HG03571 (cell line): ENCODE data around the gene GCLM.
A peak's percentile ranks its signal among the peaks of the same experiment; 100 is the strongest.
"Not testable (repeated sequence)": the region's sequence is repeated elsewhere in the genome, so short reads cannot be mapped to it uniquely, and the experiment has no call there.

Source experiments
- ATAC-seq: cut with Tn5 transposase; IDR thresholded peaks from one replicate; pipeline ENCODE4 v1.9.1; 2021; ENCODE audit not compliant: unreplicated experiment

The GCLM gene

DNA sequence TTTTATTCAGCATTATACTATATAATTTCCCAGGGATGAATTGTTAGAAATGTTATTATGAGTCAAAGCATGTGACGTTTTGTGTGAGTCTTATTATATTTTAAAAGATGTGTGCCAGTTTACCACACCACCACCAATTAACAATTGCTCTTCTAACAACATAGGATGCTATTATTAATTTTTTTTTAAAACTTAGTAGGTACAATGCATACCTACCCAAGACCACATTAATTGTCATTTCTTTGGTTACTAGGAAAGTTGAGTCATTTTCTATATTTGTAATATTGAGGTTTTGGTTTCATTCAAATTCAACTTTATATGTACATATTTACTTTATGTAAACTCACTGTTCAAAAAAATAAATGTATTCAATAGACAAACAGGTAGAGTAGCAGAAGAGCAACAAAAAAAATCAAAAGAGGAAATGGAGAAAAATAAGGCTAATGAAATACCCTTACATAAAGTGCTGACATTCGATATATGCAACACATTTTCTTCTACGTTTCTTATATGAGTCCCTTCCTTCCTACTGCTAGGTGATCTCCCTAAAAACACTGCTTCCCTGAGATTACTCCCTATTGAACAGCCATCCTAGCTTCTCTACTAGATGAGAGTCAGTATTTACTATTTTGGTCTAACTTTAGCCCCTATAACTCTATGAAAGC is 9.6 kb downstream of the GCLM start:
- no peak for ATAC-seq

DNA sequence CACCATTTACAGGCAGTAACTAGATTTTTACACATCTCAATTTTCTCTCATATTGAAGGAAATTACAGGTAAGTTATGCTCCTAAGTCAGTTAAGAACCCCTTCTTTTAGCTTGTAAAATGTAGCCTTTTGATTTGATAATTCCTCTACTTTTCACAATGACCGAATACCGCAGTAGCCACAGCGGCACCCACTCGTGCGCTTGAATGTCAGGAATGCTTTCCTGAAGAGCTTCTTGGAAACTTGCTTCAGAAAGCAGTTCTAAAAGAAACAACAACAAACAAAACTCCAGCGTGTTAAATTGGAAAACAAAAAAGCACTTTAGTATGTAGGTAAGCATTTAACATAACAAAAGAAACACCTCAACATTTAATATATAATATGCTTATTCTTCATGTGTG is 20.3 kb downstream of the GCLM start:
- ATAC-seq, result no peak

DNA sequence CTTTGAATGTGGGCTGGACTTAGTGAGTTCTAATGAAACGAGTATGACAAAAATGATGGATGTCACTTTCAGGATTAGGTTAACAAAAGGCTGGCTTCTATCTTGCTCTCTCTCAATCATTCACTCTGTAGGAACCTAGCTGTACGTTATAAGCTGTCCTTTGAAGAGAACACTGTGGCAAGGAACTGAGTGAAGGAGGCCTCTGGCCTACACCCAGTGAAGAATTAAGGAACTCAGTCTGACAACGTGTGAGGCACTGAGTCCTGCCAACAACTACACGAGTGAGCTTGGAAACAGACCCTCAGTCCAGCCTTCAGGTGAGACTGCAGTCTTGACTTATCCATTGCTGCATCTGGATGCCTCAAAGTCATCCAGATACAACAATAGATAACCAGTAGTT is 27.0 kb downstream of the GCLM start:
- ATAC-seq, result no peak

DNA sequence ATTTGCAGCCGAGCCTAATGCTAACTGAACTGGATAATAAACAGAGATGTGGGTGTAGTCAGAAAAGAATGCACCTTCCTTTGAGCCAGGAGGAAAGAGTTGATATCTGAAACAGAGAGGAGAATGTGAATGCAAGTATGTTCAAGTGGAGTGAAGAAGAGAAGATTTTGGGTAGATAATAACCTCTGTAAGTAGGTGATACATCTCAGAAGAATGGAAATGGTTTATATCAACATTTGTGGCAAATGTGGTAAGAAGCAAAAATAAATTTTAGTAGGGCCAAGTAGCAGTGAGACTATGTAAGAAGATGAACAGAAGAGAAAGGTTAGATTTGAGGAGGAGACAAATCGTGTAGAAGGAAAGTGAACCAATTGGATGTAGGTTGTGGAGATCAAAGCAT is 28.5 kb downstream of the GCLM start:
- ATAC-seq, result no peak

DNA sequence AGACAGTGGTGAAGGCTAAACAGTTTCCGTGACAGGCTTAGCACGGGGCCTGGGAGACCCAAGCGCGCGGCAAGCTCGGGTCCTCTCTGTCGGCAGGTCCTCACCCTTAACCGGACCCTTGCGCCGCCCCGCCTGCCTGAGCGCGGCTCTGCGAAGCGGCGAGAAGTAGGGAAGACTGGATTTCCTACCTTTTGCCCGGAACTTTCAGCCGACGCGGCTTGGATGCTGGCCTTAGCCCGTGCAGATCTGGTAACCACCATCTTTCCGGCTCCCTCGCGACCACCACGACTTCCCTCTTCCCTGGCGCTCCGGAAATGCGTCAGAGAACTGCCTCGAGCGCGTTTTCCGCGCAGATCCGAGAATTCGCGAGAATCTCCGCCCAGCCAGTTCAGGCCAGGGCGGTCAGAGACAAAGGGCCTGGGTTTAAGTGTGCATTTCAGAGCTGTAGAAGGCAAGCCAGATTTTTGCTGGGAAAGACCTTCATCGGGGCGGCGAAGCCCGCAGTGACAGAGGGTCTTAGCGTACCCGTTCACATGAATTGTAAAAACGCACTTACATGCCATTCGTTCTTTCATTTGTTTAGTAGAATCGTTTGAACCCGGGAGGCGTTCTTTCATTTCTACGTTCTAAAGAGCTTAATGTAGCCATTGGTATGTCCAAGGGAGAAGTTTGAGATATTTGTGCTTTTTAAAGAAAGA is 30.2 kb downstream of the GCLM start, which contains the start of gene DNTTIP2:
TSS of gene DNTTIP2 (minus strand) at position 318 of the 698 bp plus-strand sequence. CDS start at position 260, 58 bp downstream.
- ATAC-seq, result peak; percentile 96

DNA sequence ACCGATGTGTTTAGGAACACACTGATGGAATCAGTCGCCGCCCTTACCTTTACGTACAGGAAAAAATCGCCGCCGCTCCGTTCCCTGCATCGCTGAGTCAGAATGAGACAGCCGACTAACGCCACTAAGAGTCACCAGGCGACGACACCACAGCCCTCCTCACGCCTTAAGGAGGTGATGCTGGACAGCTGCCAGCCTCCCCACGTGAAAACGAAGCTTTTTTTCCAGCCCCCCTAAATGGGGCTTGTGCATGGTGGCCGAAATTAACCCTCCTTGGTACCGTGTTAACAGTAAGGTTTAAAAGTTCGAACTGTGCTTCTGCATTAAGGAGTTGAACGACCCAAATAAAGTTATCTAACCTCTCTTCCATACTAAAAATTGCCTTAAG is 30.7 kb downstream of the GCLM start:
- ATAC-seq, result peak; percentile 56

DNA sequence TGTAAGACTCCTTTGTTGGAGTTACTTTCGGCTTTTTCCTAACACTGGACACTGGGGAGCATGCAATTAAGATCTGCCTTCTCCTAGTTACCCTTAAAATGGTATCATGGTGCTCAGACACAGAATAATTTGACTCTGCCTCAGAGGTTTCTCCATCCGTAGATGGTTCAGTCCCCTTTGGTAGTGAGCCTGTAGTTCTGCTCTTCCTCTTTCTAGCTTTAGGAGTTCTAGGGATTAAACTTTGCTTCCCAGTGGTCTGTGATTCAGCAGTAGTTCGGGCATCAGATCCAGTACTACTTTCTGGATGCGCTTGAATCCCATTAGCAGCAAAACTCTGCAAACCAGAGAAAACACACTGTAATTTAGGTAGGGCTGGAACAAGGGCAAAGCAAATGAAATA is 31.7 kb downstream of the GCLM start:
- ATAC-seq, result no peak

DNA sequence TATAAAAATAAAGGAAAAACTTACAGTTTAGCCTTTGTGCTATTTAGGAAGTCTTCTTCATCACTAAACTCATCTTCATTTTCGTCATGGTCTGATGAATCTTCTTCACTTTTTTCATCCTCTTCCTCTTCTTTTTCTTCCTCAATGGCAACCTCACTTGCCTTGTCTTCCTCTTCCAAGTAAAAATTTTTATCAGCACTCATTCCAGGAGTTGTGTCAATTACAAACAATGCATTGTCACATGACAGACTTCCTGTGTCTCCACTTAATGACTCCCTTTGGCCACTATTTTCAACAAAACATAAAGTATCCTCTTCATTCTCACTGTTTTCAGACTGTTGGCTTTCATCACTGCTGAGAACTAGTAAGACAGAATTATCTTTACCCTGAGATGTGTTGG is 33.0 kb downstream of the GCLM start:
- no peak for ATAC-seq

DNA sequence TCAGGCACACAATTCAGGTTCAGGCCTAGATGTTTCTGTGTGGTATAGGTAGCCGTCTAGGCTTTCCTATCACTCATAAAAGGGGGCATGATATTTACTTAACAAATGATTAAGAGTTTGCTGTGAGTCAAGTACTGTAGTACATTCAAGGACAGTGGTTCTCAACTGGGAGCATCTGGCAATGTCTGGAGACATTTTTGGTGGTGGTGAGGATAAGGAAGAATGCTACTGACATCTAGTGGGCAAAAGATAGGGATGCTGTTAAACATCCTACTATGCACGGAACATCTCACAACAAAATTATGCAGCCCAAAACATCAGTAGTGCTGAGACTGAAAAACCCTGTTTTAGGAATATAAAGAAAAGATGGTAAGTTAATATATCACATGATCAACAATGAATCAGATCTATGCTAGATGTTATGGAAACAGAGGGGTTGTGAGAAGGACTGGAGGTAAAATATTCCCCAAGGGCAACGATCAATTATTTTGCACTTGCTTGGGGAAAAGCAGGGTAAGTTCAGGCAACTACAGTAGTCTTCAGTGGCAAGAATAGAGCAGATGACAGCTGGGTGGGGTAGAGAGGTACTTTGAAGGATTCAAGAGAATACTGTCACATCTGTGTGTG is 35.1 kb downstream of the GCLM start:
- no peak for ATAC-seq

DNA sequence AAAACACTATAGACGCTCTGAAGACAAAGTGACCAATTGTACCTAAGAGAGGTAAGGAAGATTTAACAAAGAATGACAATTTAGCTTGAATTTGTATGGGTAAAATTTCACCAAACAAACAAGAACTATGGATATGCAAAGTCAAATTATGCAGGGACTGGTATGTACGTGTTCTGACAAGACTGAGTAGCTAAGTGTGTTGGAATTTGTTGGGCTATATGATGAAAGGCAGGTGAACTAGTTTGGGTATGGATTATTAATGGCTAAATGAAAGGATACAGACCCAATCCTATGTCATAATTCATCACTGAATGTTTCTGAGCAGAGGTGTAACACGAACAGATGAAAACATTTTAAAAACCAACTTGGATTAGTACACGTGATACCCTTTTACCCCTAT is 37.9 kb downstream of the GCLM start:
- ATAC-seq, result no peak

DNA sequence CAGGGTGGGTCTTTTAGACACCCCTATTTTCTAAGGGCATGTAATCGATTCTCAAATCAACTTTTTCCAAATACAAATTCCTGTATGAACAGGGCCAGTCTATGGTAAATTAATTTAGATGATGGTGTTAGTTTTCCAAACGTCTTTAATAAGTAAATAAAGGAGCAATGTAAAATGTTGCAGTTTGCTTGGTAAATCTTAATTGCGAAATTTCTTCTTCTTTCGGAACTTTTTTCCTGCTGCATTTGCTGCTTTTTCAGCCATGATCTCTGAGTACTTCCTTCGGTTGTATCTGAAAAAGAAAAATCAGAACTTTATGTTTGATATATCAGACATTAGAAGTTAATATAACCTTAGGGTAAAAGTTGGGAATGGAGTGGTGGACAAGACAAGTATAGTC is 39.6 kb downstream of the GCLM start:
- ATAC-seq, result no peak

DNA sequence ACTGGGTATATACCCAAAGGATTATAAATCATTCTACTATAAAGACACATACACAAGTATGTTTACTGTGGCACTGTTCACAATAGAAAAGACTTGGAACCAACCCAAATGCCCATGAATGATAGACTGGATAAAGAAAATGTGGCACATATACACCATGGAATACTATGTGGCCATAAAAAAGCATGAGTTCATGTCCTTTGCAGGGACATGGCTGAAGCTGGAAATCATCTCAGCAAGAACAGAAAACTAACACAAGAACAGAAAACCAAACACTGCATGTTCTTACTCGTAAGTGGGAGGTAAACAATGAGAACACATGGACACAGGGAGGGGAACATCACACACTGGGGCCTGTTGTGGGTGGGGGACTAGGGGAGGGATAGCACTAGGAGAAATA is 40.7 kb downstream of the GCLM start:
- ATAC-seq, result not testable (repeated sequence)

DNA sequence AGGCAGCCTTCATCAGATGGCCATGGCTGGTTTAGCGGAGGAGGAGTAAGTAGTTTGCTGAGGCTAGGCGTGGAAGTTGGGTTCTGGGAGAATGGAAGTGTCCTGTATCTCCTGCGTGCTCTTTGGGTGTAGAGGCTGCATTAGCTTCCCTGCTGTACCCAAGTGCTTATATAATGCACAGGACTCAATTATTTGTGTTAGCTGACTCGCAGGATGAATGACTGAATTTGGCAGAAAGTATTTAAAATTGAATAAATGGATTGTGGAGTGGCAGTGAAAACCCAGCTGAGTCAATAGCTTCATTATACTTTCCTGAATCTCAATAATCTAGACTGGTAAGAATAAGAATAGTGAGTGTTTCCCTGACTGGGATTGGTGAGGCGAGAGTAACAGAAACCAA is 44.0 kb downstream of the GCLM start:
- ATAC-seq, result no peak

DNA sequence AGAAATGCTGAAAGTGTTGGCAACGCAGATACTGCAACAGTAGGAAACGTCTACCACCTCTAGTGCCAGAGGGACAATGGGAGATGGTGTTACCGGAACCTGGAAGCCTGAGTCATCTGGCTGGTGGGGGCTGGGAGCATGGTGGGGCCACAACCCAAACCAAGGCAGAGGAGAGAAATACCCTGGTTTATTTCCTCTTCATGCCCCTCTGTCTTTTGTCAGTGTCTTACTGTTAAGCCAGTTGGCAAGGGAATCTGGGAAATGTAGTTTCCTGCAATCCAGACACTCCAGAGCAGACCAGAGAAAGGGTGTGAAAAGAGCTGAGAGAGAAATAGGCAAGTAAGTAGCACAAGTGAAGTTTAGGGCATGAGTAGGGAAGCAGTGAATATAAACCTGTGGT is 45.1 kb downstream of the GCLM start:
- ATAC-seq, result no peak

DNA sequence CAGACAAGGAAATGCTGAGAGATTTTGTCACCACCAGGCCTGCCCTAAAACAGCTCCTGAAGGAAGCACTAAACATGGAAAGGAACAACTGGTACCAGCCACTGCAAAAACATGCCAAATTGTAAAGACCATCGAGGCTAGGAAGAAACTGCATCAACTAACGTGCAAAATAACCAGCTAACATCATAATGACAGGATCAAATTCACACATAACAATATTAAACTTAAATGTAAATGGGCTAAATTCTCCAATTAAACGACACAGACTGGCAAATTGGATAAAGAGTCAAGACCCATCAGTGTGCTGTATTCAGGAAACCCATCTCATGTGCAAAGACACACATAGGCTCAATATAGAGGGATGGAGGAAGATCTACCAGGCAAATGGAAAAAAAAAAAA is 51.6 kb downstream of the GCLM start:
- not testable (repeated sequence) for ATAC-seq

DNA sequence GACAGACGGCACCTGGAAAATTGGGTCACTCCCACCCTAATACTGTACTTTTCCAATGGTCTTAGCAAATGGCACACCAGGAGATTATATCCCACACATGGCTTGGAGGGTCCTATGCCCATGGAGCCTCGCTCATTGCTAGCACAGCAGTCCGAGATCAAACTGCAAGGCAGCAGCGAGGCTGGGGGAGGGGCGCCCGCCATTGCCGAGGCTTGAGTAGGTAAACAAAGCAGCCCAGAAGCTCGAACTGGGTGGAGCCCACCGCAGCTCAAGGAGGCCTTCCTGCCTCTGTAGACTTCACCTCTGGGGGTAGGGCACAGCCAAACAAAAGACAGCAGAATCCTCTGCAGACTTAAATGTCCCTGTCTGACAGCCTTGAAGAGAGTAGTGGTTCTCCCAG is 53.2 kb downstream of the GCLM start:
- ATAC-seq, result not testable (repeated sequence)

DNA sequence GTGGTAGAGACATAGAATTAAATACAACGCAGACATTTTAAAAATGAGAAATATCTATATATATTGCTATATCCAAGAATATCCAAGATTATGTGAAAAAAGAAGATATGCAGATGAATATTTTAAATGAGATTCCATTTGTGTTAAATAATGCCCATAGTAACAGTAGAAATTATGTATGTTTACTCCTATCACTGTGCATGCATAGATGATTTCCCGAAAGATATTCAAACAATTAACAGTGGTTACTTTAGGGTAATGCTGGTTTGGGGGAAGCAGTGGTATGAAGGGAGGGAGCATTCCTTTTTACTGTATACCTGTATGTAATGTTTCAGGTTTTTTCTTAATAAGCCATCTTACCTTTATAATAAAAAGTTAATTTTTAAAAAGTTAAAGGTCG is 55.3 kb downstream of the GCLM start:
- ATAC-seq, result no peak

DNA sequence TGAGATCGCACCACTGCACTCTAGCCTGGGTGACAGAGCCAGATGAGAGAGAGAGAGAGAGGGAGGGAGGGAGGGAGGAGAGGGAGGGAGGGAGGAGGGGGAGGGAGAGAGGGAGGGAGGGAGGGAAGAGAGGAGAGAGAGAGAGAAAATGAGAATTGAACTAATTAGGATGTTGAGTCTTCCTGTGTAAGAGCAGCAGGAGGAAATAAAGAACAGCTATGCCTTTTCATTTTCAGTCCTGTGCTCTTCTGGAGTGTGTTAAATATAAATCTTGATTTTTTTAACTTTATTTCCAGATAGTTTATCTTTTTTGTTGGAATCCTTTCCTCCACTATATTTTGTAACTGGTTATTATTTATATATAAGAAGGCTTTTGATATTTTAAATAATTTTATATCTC is 57.4 kb downstream of the GCLM start:
- ATAC-seq, result no peak

DNA sequence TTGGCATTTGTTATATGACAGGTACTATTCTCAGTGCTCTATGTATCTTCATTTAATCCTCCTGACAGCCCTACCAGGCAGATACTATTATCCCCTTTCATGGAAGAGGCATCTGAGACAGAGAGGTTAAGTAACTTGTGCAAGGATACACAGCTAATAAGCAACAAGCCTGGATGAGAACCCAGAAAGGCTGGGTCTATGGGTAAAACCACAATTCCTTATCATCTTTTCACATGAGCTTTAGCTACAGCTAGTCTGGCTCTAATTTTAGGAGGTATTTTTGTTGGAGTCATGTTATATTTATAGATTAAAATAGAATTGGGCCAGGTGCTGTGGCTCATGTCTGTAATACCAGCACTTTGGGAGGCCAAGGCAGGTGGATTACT is 57.9 kb downstream of the GCLM start:
- ATAC-seq, result no peak

DNA sequence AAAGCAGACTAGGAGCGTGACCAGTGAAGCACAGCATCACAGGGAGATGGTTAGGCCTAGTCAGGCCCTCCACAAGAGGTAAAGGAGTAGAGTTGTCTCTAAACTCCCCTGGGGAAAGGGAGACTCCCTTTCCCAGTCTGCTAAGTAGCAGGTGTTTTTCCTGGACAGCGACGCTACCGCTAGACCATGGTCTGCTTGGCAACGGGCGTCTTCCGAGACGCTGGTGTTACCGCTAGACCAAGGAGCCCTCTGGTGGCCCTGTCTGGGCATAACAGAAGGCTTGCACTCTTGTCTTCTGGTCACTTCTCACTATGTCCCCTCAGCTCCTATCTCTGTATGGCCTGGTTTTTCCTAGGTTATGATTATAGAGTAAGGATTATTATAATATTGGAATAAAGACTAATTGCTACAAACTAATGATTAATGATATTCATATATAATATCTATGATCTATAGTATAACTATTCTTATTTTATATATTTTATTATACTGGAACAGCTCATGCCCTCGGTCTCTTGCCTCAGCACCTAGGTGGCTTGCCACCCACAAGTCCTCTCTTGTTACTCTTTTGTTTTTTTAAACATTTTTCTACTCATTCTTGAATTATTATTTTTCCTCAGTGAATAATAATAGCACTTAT is 58.4 kb downstream of the GCLM start:
- not testable (repeated sequence) for ATAC-seq

DNA sequence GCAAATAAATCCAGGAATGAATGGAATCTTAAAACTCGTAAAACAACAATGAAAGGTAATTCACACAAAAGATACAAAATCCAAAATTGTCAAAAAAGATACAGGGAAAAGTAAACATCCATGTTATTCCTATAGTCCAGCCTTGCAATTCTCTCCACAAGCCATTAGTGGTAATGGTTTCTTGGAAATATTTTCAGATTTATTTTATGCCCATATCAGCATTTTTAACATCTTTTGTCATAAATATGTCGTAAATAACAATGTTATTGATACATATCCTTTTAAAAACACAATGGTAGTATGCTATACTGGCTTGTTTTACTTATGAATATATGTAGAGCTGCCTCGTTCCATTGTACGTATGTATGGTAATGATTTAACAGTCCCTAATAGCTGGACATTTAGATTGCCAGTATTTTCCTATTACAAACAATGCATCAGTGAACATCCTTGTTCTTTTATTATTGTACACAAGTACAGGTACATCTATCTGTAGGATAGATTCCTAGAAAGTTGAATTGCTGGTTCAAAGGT is 60.8 kb downstream of the GCLM start:
- ATAC-seq, result no peak
